ENCODE results near the gene SLC44A4. TPM values are rescaled to one million over a fixed set of nuclear protein-coding genes. Genes with fewer than 3 reads are reported as not detected.

Gene SLC44A4
- polyA plus RNA-seq, 1 experiment, result 0.07 TPM

- no peak for TF ChIP-seq CTCF (IDR thresholded peaks at IDR 0.05; ENCODE audit: insufficient read depth, low read depth, low read length)
- ChIA-PET POLR2A (no interaction called here), CTCF (interaction anchor here (0.9 to 5.1 kb wide), 3 partner anchors 19 to 31 kb away, joined by 3 to 20 read pairs (median 4); no protein-coding TSS in a partner anchor)
- DNase-seq (ENCODE audit: low read depth), result no peak
- H3K4me3 ChIP-seq (ENCODE audit: low read depth, low read length), result no peak overlapping the region
- no peaks in the 10 kb centered on the region for H3K27me3 ChIP-seq (ENCODE audit: control insufficient read depth, insufficient read depth, low read length)
- H3K36me3 ChIP-seq (ENCODE audit: control insufficient read depth, insufficient read depth, low read length), result no peaks in the 10 kb centered on the region
Measured at GRCh38 chr6:31920811-31921210, 42.0 kb upstream of the SLC44A4 start.

- ChIA-PET POLR2A (no interaction called here), CTCF (interaction anchor here (0.9 to 1.1 kb wide), 2 partner anchors 20 to 32 kb away, joined by 3 to 4 read pairs; no protein-coding TSS in a partner anchor)
- Histone ChIP-seq H3K36me3 (ENCODE audit: control insufficient read depth, insufficient read depth, low read length) (no peaks in the 10 kb centered on the region), H3K27me3 (ENCODE audit: control insufficient read depth, insufficient read depth, low read length) (no peaks in the 10 kb centered on the region), H3K4me3 (ENCODE audit: low read depth, low read length) (no peak overlapping the region)
- no peak for DNase-seq (ENCODE audit: low read depth)
- TF ChIP-seq CTCF (IDR thresholded peaks at IDR 0.05; ENCODE audit: insufficient read depth, low read depth, low read length), result no peak
Measured at GRCh38 chr6:31919624-31920303, 41.0 kb upstream of the SLC44A4 start.

- ChIA-PET CTCF (interaction anchor here (0.6 to 1.4 kb wide), 3 partner anchors 23 to 34 kb away, joined by 3 to 4 read pairs (median 3); no protein-coding TSS in a partner anchor), POLR2A (interaction anchor here (0.6 kb wide), 1 partner anchor 234 kb away, joined by 7 read pairs; the partner anchor contains the start of gene PRRT1)
- no peak for DNase-seq (ENCODE audit: low read depth)
- Histone ChIP-seq H3K36me3 (ENCODE audit: control insufficient read depth, insufficient read depth, low read length) (no peaks in the 10 kb centered on the region), H3K27me3 (ENCODE audit: control insufficient read depth, insufficient read depth, low read length) (no peaks in the 10 kb centered on the region), H3K4me3 (ENCODE audit: low read depth, low read length) (no peak overlapping the region)
- no peak for TF ChIP-seq CTCF (IDR thresholded peaks at IDR 0.05; ENCODE audit: insufficient read depth, low read depth, low read length)
Measured at GRCh38 chr6:31918069-31918720, 39.4 kb upstream of the SLC44A4 start.

- Histone ChIP-seq H3K36me3 (ENCODE audit: control insufficient read depth, insufficient read depth, low read length) (no peaks in the 10 kb centered on the region), H3K4me3 (ENCODE audit: low read depth, low read length) (no peak overlapping the region), H3K27me3 (ENCODE audit: control insufficient read depth, insufficient read depth, low read length) (no peaks in the 10 kb centered on the region)
- ChIA-PET CTCF (no interaction called here), POLR2A (no interaction called here)
- no peak for DNase-seq (ENCODE audit: low read depth)
- TF ChIP-seq CTCF (IDR thresholded peaks at IDR 0.05; ENCODE audit: insufficient read depth, low read depth, low read length), result no peak
Measured at GRCh38 chr6:31915756-31916155, 37.0 kb upstream of the SLC44A4 start.

GRCh38 chr6:31915351-31915750 is 36.6 kb upstream of the SLC44A4 start:
- Histone ChIP-seq H3K27me3 (ENCODE audit: control insufficient read depth, insufficient read depth, low read length) (no peaks in the 10 kb centered on the region), H3K36me3 (ENCODE audit: control insufficient read depth, insufficient read depth, low read length) (no peaks in the 10 kb centered on the region), H3K4me3 (ENCODE audit: low read depth, low read length) (no peak overlapping the region)
- ChIA-PET CTCF (no interaction called here), POLR2A (no interaction called here)
- DNase-seq (ENCODE audit: low read depth), result no peak
- TF ChIP-seq CTCF (IDR thresholded peaks at IDR 0.05; ENCODE audit: insufficient read depth, low read depth, low read length), result no peak

Measured in BJ (cell line).